ENCODE results near the gene APLP2.
A peak's percentile ranks its signal among the peaks of the same experiment; 100 is the strongest.

The APLP2 gene

DNA sequence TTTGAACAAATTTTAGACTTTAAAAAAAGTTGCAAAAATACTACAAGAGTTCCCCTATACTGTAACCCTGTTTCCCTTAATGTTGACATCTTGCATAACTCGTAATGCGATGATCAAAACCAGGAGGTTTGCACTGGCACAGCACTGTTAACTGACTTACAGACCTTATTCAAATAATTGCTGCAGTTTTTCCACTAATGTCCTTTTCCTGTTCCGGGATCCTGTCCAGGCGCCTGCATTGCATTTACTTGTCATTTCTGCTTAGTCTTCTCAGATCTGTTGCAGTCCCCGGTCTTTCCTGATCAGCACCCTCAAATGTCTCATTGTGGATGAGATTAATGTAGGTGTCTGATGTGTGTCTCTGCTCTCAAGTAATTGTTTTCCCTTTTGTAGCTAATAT, 32.0 kb downstream of the APLP2 start:
- peak; percentile 72 for TF ChIP-seq ISL1 (CRISPR knock-in tag; IDR thresholded peaks at IDR 0.05)
- TF ChIP-seq ZC3H10 (CRISPR knock-in tag; IDR thresholded peaks at IDR 0.05): no peak
- no peak for ATAC-seq

DNA sequence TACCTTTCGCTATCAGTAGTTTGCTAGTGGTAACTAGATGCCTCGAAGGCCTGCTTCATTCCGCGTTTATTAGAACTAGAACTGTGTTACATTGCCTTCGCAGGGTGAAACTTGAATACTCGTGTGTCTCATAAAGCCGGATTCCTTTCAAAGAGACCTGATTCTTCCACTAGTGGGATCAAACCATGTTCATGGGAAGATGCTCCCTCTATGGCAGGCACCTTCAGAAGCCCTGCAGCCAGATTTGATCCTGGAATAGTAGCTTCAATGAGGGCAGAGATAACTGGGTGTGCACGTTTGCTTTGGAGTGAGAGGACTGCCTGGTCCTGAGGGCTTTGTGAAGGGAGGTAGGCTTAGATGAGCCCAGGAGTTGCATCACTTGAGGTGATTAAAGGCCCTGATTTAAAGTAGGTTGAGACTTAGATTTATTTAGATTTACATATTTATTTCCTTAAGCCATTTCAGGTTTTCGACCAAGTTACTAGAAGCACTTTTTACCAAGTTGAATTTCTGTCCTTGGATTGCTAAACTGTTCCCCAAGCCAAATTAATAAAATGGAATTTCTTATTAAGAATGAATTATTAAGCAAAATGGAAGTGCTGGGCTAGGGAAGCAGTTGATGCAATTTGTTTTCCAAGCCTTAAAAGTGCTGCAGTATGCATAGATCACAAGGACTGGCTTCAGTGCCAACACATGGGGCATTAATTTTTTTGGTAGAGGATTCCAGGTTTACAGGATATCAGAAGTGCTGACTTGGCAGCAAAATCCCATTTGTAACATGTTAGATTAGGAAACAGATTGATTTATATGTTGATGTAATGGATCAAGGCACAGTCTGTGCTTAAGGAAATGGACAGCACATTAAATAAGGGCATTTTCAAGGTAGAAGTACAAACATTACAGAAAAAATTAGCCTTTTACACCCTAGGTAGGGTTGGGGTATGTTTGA, 32.9 kb downstream of the APLP2 start:
- ATAC-seq: peak; percentile 24
- TF ChIP-seq ZFP3 (CRISPR knock-in tag; IDR thresholded peaks at IDR 0.05) (no peak), CSDC2 (CRISPR knock-in tag; IDR thresholded peaks at IDR 0.05) (no peak), ZNF565 (CRISPR knock-in tag; conservative IDR thresholded peaks at IDR 0.05; ENCODE audit: low read depth) (no peak), TCF4 (CRISPR knock-in tag; IDR thresholded peaks at IDR 0.05; ENCODE audit: borderline replicate concordance) (no peak), ISL1 (CRISPR knock-in tag; IDR thresholded peaks at IDR 0.05) (no peak), ZC3H10 (CRISPR knock-in tag; IDR thresholded peaks at IDR 0.05) (no peak), RARB (CRISPR knock-in tag; IDR thresholded peaks at IDR 0.05) (no peak)
- TF ChIP-seq, protein P1, sequence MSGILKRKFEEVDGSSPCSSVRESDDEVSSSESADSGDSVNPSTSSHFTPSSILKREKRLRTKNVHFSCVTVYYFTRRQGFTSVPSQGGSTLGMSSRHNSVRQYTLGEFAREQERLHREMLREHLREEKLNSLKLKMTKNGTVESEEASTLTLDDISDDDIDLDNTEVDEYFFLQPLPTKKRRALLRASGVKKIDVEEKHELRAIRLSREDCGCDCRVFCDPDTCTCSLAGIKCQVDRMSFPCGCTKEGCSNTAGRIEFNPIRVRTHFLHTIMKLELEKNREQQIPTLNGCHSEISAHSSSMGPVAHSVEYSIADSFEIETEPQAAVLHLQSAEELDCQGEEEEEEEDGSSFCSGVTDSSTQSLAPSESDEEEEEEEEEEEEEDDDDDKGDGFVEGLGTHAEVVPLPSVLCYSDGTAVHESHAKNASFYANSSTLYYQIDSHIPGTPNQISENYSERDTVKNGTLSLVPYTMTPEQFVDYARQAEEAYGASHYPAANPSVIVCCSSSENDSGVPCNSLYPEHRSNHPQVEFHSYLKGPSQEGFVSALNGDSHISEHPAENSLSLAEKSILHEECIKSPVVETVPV (CRISPR knock-in tag; IDR thresholded peaks at IDR 0.05): no peak

DNA sequence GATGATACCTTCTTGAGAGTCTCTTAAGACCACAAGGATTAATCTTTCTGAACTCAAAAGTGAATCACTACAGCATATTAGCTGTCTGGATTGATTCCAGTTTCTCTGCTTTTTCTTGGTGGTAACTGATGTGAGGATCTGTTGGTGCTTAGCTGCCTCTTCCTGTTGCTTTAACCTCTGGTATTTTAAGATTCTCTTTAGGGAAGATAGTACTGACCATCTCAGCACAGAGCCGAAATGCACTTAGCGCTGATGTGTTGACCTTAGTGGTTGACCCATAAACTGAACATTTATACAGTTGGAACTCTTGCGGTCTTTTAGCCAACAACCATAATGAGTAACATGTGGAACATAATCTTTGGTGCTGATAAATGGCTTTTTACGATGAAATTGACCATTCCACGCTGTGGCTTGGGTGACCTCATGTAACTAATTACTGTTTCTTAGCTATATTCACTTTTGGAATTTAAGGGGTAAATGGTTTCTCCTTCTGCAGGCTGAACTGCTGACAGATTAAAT, 33.7 kb downstream of the APLP2 start:
- TF ChIP-seq RARB (CRISPR knock-in tag; IDR thresholded peaks at IDR 0.05) (0 out of 2 replicates have a peak, but pooled peaks have one; percentile 25), GLIS3 (CRISPR knock-in tag; IDR thresholded peaks at IDR 0.05) (0 out of 2 replicates have a peak, but pooled peaks have one; percentile 54), SNAI2 (CRISPR knock-in tag; IDR thresholded peaks at IDR 0.05) (no peak), ISL1 (CRISPR knock-in tag; IDR thresholded peaks at IDR 0.05) (peak; percentile 90), TCF4 (CRISPR knock-in tag; IDR thresholded peaks at IDR 0.05; ENCODE audit: borderline replicate concordance) (peak; percentile 83), PPARA (CRISPR knock-in tag; IDR thresholded peaks at IDR 0.05; ENCODE audit: borderline replicate concordance) (no peak), TOX (CRISPR knock-in tag; IDR thresholded peaks at IDR 0.05; ENCODE audit: borderline replicate concordance) (peak; percentile 71; the same call in 1 of the 2 replicates), ZNF70 (CRISPR knock-in tag; IDR thresholded peaks at IDR 0.05) (no peak), ZNF565 (CRISPR knock-in tag; conservative IDR thresholded peaks at IDR 0.05; ENCODE audit: low read depth) (no peak), ZNF8 (CRISPR knock-in tag; IDR thresholded peaks at IDR 0.05) (no peak), BACH2 (CRISPR knock-in tag; IDR thresholded peaks at IDR 0.05; ENCODE audit: borderline replicate concordance) (no peak), ZFP3 (CRISPR knock-in tag; IDR thresholded peaks at IDR 0.05) (peak; percentile 58; the same call in 1 of the 2 replicates), OSR1 (CRISPR knock-in tag; IDR thresholded peaks at IDR 0.05) (no peak), CSDC2 (CRISPR knock-in tag; IDR thresholded peaks at IDR 0.05) (no peak), ZFP30 (CRISPR knock-in tag; IDR thresholded peaks at IDR 0.05) (no peak), ZC3H10 (CRISPR knock-in tag; IDR thresholded peaks at IDR 0.05) (no peak), ARNTL (CRISPR knock-in tag; IDR thresholded peaks at IDR 0.05; ENCODE audit: borderline replicate concordance, low read depth) (no peak), ESRRG (CRISPR knock-in tag; IDR thresholded peaks at IDR 0.05) (no peak)
- TF ChIP-seq, protein P2, sequence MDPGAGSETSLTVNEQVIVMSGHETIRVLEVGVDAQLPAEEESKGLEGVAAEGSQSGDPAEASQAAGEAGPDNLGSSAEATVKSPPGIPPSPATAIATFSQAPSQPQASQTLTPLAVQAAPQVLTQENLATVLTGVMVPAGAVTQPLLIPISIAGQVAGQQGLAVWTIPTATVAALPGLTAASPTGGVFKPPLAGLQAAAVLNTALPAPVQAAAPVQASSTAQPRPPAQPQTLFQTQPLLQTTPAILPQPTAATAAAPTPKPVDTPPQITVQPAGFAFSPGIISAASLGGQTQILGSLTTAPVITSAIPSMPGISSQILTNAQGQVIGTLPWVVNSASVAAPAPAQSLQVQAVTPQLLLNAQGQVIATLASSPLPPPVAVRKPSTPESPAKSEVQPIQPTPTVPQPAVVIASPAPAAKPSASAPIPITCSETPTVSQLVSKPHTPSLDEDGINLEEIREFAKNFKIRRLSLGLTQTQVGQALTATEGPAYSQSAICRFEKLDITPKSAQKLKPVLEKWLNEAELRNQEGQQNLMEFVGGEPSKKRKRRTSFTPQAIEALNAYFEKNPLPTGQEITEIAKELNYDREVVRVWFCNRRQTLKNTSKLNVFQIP (CRISPR knock-in tag; IDR thresholded peaks at IDR 0.05; ENCODE audit: borderline replicate concordance, low read depth): no peak
- TF ChIP-seq, protein P3, sequence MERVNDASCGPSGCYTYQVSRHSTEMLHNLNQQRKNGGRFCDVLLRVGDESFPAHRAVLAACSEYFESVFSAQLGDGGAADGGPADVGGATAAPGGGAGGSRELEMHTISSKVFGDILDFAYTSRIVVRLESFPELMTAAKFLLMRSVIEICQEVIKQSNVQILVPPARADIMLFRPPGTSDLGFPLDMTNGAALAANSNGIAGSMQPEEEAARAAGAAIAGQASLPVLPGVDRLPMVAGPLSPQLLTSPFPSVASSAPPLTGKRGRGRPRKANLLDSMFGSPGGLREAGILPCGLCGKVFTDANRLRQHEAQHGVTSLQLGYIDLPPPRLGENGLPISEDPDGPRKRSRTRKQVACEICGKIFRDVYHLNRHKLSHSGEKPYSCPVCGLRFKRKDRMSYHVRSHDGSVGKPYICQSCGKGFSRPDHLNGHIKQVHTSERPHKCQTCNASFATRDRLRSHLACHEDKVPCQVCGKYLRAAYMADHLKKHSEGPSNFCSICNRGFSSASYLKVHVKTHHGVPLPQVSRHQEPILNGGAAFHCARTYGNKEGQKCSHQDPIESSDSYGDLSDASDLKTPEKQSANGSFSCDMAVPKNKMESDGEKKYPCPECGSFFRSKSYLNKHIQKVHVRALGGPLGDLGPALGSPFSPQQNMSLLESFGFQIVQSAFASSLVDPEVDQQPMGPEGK (CRISPR knock-in tag; IDR thresholded peaks at IDR 0.05; ENCODE audit: borderline replicate concordance): peak; percentile 36; the same call in 1 of the 2 replicates
- TF ChIP-seq, protein P4, sequence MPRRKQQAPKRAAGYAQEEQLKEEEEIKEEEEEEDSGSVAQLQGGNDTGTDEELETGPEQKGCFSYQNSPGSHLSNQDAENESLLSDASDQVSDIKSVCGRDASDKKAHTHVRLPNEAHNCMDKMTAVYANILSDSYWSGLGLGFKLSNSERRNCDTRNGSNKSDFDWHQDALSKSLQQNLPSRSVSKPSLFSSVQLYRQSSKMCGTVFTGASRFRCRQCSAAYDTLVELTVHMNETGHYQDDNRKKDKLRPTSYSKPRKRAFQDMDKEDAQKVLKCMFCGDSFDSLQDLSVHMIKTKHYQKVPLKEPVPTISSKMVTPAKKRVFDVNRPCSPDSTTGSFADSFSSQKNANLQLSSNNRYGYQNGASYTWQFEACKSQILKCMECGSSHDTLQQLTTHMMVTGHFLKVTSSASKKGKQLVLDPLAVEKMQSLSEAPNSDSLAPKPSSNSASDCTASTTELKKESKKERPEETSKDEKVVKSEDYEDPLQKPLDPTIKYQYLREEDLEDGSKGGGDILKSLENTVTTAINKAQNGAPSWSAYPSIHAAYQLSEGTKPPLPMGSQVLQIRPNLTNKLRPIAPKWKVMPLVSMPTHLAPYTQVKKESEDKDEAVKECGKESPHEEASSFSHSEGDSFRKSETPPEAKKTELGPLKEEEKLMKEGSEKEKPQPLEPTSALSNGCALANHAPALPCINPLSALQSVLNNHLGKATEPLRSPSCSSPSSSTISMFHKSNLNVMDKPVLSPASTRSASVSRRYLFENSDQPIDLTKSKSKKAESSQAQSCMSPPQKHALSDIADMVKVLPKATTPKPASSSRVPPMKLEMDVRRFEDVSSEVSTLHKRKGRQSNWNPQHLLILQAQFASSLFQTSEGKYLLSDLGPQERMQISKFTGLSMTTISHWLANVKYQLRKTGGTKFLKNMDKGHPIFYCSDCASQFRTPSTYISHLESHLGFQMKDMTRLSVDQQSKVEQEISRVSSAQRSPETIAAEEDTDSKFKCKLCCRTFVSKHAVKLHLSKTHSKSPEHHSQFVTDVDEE (CRISPR knock-in tag; IDR thresholded peaks at IDR 0.05): no peak
- TF ChIP-seq, protein P1 (CRISPR knock-in tag; IDR thresholded peaks at IDR 0.05): no peak
- TF ChIP-seq, protein P5, sequence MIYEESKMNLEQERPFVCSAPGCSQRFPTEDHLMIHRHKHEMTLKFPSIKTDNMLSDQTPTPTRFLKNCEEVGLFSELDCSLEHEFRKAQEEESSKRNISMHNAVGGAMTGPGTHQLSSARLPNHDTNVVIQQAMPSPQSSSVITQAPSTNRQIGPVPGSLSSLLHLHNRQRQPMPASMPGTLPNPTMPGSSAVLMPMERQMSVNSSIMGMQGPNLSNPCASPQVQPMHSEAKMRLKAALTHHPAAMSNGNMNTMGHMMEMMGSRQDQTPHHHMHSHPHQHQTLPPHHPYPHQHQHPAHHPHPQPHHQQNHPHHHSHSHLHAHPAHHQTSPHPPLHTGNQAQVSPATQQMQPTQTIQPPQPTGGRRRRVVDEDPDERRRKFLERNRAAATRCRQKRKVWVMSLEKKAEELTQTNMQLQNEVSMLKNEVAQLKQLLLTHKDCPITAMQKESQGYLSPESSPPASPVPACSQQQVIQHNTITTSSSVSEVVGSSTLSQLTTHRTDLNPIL (CRISPR knock-in tag; IDR thresholded peaks at IDR 0.05; ENCODE audit: low read depth): peak; percentile 60; the same call in 1 of the 2 replicates
- ATAC-seq: peak; percentile 97

Measured in SK-N-SH treated with all-trans-retinoic acid at 6 μM for 48 hours (cell line).